Panc1 (cell line): ENCODE data around the gene ZNF426.

Source experiments
- CTCF ChIP-seq: fragments of 450-650 bp; IDR thresholded peaks from 2 replicates; pipeline ENCODE4 v1.5.1; 2017; ENCODE audit warnings: mild to moderate bottlenecking
- REST ChIP-seq, 2 experiments: IDR thresholded peaks; 2 replicates each; pipeline ENCODE4 v1.6.1; 2011 to 2012; ENCODE audit warnings: low read depth in 2 of 2, control low read depth in 1 of 2, low read length in 1 of 2, mild to moderate bottlenecking in 1 of 2, moderate library complexity in 1 of 2; ENCODE audit not compliant: insufficient read depth in 1 of 2

- TF ChIP-seq CTCF (no peak), REST (IDR thresholded peaks at IDR 0.05; ENCODE audit: insufficient read depth in 1 of 2, low read depth in 2 of 2, low read length in 1 of 2) (no peak)
Measured at GRCh38 chr19:9494096-9494495, 44.3 kb downstream of the ZNF426 start.
